Esophagus muscularis mucosa (tissue), 3 donors: ENCODE data around the gene CELF5.

ENCODE experiments used
- CTCF ChIP-seq, 3 experiments: fragments of 200-600 bp in 2 of 3; fragments of 450-650 bp in 1 of 3; sonication (generic) in 2 of 3; IDR thresholded peaks; one replicate each; pipeline ENCODE4 v1.5.1; 2017 to 2019; ENCODE audit warnings: antibody characterized with exemption in 3 of 3, mild to moderate bottlenecking in 2 of 3, moderate library complexity in 1 of 3
- POLR2A ChIP-seq: fragments of 450-650 bp; IDR thresholded peaks from one replicate; pipeline ENCODE4 v1.6.1; 2017; ENCODE audit warnings: antibody characterized with exemption, moderate library complexity, mild to moderate bottlenecking, low read depth

- TF ChIP-seq CTCF (IDR thresholded peaks at IDR 0.05) (no peak), POLR2A (no peak)
Measured at GRCh38 chr19:3316132-3316648, 91.7 kb downstream of the CELF5 start.
